ENCODE measurements around the gene TOX2.

TOX2 gene

GRCh38 chr20:43977962-43978361, 63.3 kb downstream of the TOX2 start:
- DNase-seq (ENCODE audit: low read depth), result no peak

GRCh38 chr20:43979576-43980105, 65.0 kb downstream of the TOX2 start:
- DNase-seq (ENCODE audit: low read depth), result no peak

GRCh38 chr20:43981540-43981939, 66.9 kb downstream of the TOX2 start:
- DNase-seq (ENCODE audit: low read depth), result no peak

GRCh38 chr20:43982016-43982415, 67.4 kb downstream of the TOX2 start:
- no peak for DNase-seq (ENCODE audit: low read depth)

- no peak for DNase-seq (ENCODE audit: low read depth)
Measured at GRCh38 chr20:43982886-43983285, 68.2 kb downstream of the TOX2 start.

- DNase-seq (ENCODE audit: low read depth), result peak; percentile 20
Measured at GRCh38 chr20:43983359-43983758, 68.7 kb downstream of the TOX2 start.

- DNase-seq (ENCODE audit: low read depth), result no peak
Measured at GRCh38 chr20:43983904-43984361, 69.3 kb downstream of the TOX2 start.

- DNase-seq (ENCODE audit: low read depth), result no peak
Measured at GRCh38 chr20:43984587-43984986, 69.9 kb downstream of the TOX2 start.

- no peak for DNase-seq (ENCODE audit: low read depth)
Measured at GRCh38 chr20:43985121-43985520, 70.5 kb downstream of the TOX2 start.

GRCh38 chr20:43985608-43986316, 71.1 kb downstream of the TOX2 start:
- DNase-seq (ENCODE audit: low read depth), result no peak

- DNase-seq (ENCODE audit: low read depth), result no peak
Measured at GRCh38 chr20:43987018-43987417, 72.4 kb downstream of the TOX2 start.

- DNase-seq (ENCODE audit: low read depth), result no peak
Measured at GRCh38 chr20:43987531-43987930, 72.9 kb downstream of the TOX2 start.

- no peak for DNase-seq (ENCODE audit: low read depth)
Measured at GRCh38 chr20:43988451-43988850, 73.8 kb downstream of the TOX2 start.

- no peak for DNase-seq (ENCODE audit: low read depth)
Measured at GRCh38 chr20:43988867-43989266, 74.2 kb downstream of the TOX2 start.

- DNase-seq (ENCODE audit: low read depth), result no peak
Measured at GRCh38 chr20:43991261-43991660, 76.6 kb downstream of the TOX2 start.

GRCh38 chr20:43991982-43992381, 77.3 kb downstream of the TOX2 start:
- DNase-seq (ENCODE audit: low read depth), result no peak

GRCh38 chr20:43992885-43993284, 78.2 kb downstream of the TOX2 start:
- no peak for DNase-seq (ENCODE audit: low read depth)

- DNase-seq (ENCODE audit: low read depth), result no peak
Measured at GRCh38 chr20:43993560-43993959, 78.9 kb downstream of the TOX2 start.

GRCh38 chr20:43994486-43995100, 79.9 kb downstream of the TOX2 start:
- DNase-seq (ENCODE audit: low read depth), result no peak

- DNase-seq (ENCODE audit: low read depth), result no peak
Measured at GRCh38 chr20:43995645-43996044, 81.0 kb downstream of the TOX2 start.

GRCh38 chr20:43996240-43996930, 81.7 kb downstream of the TOX2 start:
- DNase-seq (ENCODE audit: low read depth), result no peak

GRCh38 chr20:43999848-44000247, 85.2 kb downstream of the TOX2 start:
- DNase-seq (ENCODE audit: low read depth), result no peak
